HG03066 (cell line): ENCODE measurements around the gene SLC22A5.

Experiments
- ATAC-seq: cut with Tn5 transposase; IDR thresholded peaks from one replicate; pipeline ENCODE4 v1.9.1; 2021; ENCODE audit warnings: low read depth; ENCODE audit not compliant: unreplicated experiment

The SLC22A5 gene

GRCh38 chr5:132364319-132364718, 5.2 kb upstream of the SLC22A5 start:
- no peak for ATAC-seq

- ATAC-seq, result no peak
These were observed 4.3 kb upstream of the SLC22A5 start for GRCh38 chr5:132365213-132365612.

GRCh38 chr5:132368186-132368585, 1.3 kb upstream of the SLC22A5 start:
- no peak for ATAC-seq

- ATAC-seq, result no peak
These were observed 470 bp upstream of the SLC22A5 start for GRCh38 chr5:132369007-132369473.

GRCh38 chr5:132370181-132370970, 866 bp downstream of the SLC22A5 start:
- no peak for ATAC-seq

- ATAC-seq, result no peak
These were observed 1.6 kb downstream of the SLC22A5 start for GRCh38 chr5:132370971-132371602.

GRCh38 chr5:132371603-132371994, 2.1 kb downstream of the SLC22A5 start:
- no peak for ATAC-seq

- ATAC-seq, result no peak
These were observed 2.6 kb downstream of the SLC22A5 start for GRCh38 chr5:132372127-132372526.

GRCh38 chr5:132372542-132372941, 3.0 kb downstream of the SLC22A5 start:
- ATAC-seq, result no peak

- no peak for ATAC-seq
These were observed 6.4 kb downstream of the SLC22A5 start for GRCh38 chr5:132375957-132376356.

- ATAC-seq, result no peak
These were observed 7.5 kb downstream of the SLC22A5 start for GRCh38 chr5:132376694-132377641.

GRCh38 chr5:132377738-132378137, 8.2 kb downstream of the SLC22A5 start:
- no peak for ATAC-seq

GRCh38 chr5:132378580-132378979, 9.1 kb downstream of the SLC22A5 start:
- ATAC-seq, result no peak

GRCh38 chr5:132380047-132380446, 10.5 kb downstream of the SLC22A5 start:
- no peak for ATAC-seq

- ATAC-seq, result no peak
These were observed 11.2 kb downstream of the SLC22A5 start for GRCh38 chr5:132380741-132381140.

GRCh38 chr5:132381614-132382013, 12.1 kb downstream of the SLC22A5 start:
- no peak for ATAC-seq

GRCh38 chr5:132383261-132383660, 13.8 kb downstream of the SLC22A5 start:
- ATAC-seq, result no peak

GRCh38 chr5:132383984-132384383, 14.5 kb downstream of the SLC22A5 start:
- no peak for ATAC-seq

GRCh38 chr5:132384506-132385050, 15.1 kb downstream of the SLC22A5 start:
- ATAC-seq, result no peak

GRCh38 chr5:132385326-132386105, 16.0 kb downstream of the SLC22A5 start:
- ATAC-seq, result peak; percentile 48
